Measurements from ENCODE around the gene LRP1B. TPM values are rescaled to one million over a fixed set of nuclear protein-coding genes. Genes with fewer than 3 reads are reported as not detected.

Gene LRP1B
- total and polyA plus RNA-seq, 2 donors (not counting 1 experiment from before 2014, with no cell fraction given), result not detected

DNA sequence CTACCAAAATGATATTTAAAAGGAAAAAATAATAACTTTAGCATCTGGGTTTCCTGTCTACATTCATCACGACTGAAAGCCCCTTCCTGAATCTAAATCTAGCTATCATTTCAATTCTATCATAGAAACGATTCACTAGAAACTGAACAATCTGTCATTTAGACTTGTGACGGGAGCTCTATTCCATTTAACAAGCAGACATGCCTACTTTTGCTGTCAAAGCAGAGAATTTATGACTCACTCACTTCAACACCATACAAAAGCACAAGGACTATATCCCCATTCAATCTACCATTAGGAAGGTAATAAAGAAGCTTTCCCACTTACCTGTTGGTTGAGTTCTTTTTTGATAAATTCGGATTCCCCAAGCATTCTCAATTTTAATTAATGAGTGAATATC is 1072.3 kb downstream of the LRP1B start:
- no peak overlapping the region for H3K9ac ChIP-seq (ENCODE audit: low read length)
- DNase-seq, result no peak
- no peaks in the 10 kb centered on the region for H3K9me3 ChIP-seq (ENCODE audit: control extremely low read depth in 1 of 3, control insufficient read depth in 2 of 3, insufficient read depth in 1 of 3, low read length in 2 of 3)
- H3K4me3 ChIP-seq (ENCODE audit: control extremely low read depth in 1 of 5, extremely low read depth in 1 of 5, insufficient read depth in 1 of 5, low read depth in 2 of 5, low read length in 4 of 5), result no peak overlapping the region
- Mint-ChIP-seq H3K27me3 (no peaks in the 10 kb centered on the region), H3K4me3 (no peak overlapping the region), H3K4me1 (no peaks in the 10 kb centered on the region), H3K9me3 (ENCODE audit: insufficient read depth) (no peaks in the 10 kb centered on the region), H3K27ac (no peak overlapping the region)
- H2AFZ ChIP-seq (ENCODE audit: insufficient read depth, low read depth, low read length, poor library complexity, severe bottlenecking), result no peak overlapping the region
- H3K27me3 ChIP-seq (replicated peaks in 1 of 4; ENCODE audit: control extremely low read depth in 1 of 4, control insufficient read depth in 3 of 4, insufficient read depth in 4 of 4, low read length in 3 of 4), result no peaks in the 10 kb centered on the region
- H3K79me2 ChIP-seq (ENCODE audit: control insufficient read depth, insufficient read depth, low read length), result no peaks in the 10 kb centered on the region
- ATAC-seq (ENCODE audit: low read depth), result no peak
- intact Hi-C loops (cut with micrococcal nuclease), result no loop called here
- CTCF ChIA-PET, result no interaction called here
- POLR2A ChIA-PET, result no interaction called here
- H3K4me2 ChIP-seq (replicated peaks; ENCODE audit: low read depth, low read length, poor library complexity, severe bottlenecking), result no peak overlapping the region
- no peak for TF ChIP-seq EZH2 (IDR thresholded peaks at IDR 0.05; ENCODE audit: borderline replicate concordance, insufficient read depth, low read depth, low read length, poor library complexity, severe bottlenecking)
- TF ChIP-seq CTCF (IDR thresholded peaks at IDR 0.05), result no peak
- H3K27ac ChIP-seq (ENCODE audit: low read length in 2 of 2), result no peak overlapping the region
- H3K36me3 ChIP-seq (replicated peaks in 1 of 2; ENCODE audit: control extremely low read depth in 1 of 2, control insufficient read depth in 1 of 2, extremely low read depth in 1 of 2, insufficient read depth in 2 of 2, low read length in 1 of 2), result no peaks in the 10 kb centered on the region
- no peaks in the 10 kb centered on the region for H3K4me1 ChIP-seq (ENCODE audit: control insufficient read depth in 2 of 2, insufficient read depth in 2 of 2, low read length in 2 of 2)
- H4K20me1 ChIP-seq (ENCODE audit: control insufficient read depth, insufficient read depth, low read length, poor library complexity, severe bottlenecking), result no peaks in the 10 kb centered on the region
- WGBS (ENCODE audit: insufficient coverage), result 11% methylated on average over 3 of the region's 4 CpGs

- Histone ChIP-seq H3K36me3 (replicated peaks in 1 of 2; ENCODE audit: control extremely low read depth in 1 of 2, control insufficient read depth in 1 of 2, extremely low read depth in 1 of 2, insufficient read depth in 2 of 2, low read length in 1 of 2) (no peaks in the 10 kb centered on the region), H3K79me2 (ENCODE audit: control insufficient read depth, insufficient read depth, low read length) (no peaks in the 10 kb centered on the region), H2AFZ (ENCODE audit: insufficient read depth, low read depth, low read length, poor library complexity, severe bottlenecking) (no peak overlapping the region), H3K4me3 (ENCODE audit: control extremely low read depth in 1 of 5, extremely low read depth in 1 of 5, insufficient read depth in 1 of 5, low read depth in 2 of 5, low read length in 4 of 5) (no peak overlapping the region), H3K4me1 (ENCODE audit: control insufficient read depth in 2 of 2, insufficient read depth in 2 of 2, low read length in 2 of 2) (no peaks in the 10 kb centered on the region), H3K27ac (ENCODE audit: low read length in 2 of 2) (no peak overlapping the region), H3K27me3 (replicated peaks in 1 of 4; ENCODE audit: control extremely low read depth in 1 of 4, control insufficient read depth in 3 of 4, insufficient read depth in 4 of 4, low read length in 3 of 4) (no peaks in the 10 kb centered on the region), H3K4me2 (replicated peaks; ENCODE audit: low read depth, low read length, poor library complexity, severe bottlenecking) (no peak overlapping the region), H3K9ac (ENCODE audit: low read length) (no peak overlapping the region), H3K9me3 (ENCODE audit: control extremely low read depth in 1 of 3, control insufficient read depth in 2 of 3, insufficient read depth in 1 of 3, low read length in 2 of 3) (no peaks in the 10 kb centered on the region), H4K20me1 (ENCODE audit: control insufficient read depth, insufficient read depth, low read length, poor library complexity, severe bottlenecking) (no peaks in the 10 kb centered on the region)
- ChIA-PET POLR2A (no interaction called here), CTCF (no interaction called here)
- H3K4me1 Mint-ChIP-seq, result no peaks in the 10 kb centered on the region
- intact Hi-C loops (cut with micrococcal nuclease), result no loop called here
- ATAC-seq (ENCODE audit: low read depth) (no peak), DNase-seq (no peak)
- H3K27me3 Mint-ChIP-seq, result no peaks in the 10 kb centered on the region
- WGBS (ENCODE audit: insufficient coverage), result no CpG with 5 or more reads among the region's 1 CpG
- no peak overlapping the region for H3K27ac Mint-ChIP-seq
- TF ChIP-seq CTCF (IDR thresholded peaks at IDR 0.05), result no peak
- no peaks in the 10 kb centered on the region for H3K9me3 Mint-ChIP-seq (ENCODE audit: insufficient read depth)
- H3K4me3 Mint-ChIP-seq, result no peak overlapping the region
Measured at GRCh38 chr2:141055531-141055930, 1075.3 kb downstream of the LRP1B start.
